ENCODE results near the gene OR14I1.

DNA sequence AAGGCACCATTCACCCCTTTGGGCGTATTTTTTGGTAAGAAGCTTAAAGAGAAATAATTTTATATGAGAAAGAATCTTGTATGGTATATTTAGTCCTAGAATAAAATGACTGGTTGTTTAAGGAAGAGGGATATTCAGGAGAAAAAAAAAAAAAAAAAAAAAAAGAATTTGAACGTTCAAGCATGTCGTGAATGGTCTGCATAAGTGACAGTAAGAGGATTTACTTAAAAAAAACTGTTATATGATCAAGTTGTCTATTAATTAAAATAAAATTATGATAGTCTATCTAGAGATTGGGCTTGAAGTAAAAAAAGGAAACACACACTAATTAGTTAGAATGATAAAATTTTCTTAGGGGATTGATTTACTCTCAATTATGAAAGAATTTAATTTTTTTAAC, 11.7 kb upstream of the OR14I1 start:
- TF ChIP-seq CTCF (IDR thresholded peaks at IDR 0.05) (no peak), POLR2A (IDR thresholded peaks at IDR 0.05) (no peak), POLR2AphosphoS5 (IDR thresholded peaks at IDR 0.05; ENCODE audit: insufficient read depth in 1 of 2, low read depth in 1 of 2) (no peak)
